ENCODE data around the gene IL17RB. TPM values are rescaled to one million over a fixed set of nuclear protein-coding genes. Genes with fewer than 3 reads are reported as not detected.

IL17RB gene
- total RNA-seq, 1 donor from 2014 or later = 0.54 TPM

- H3K27me3 Mint-ChIP-seq (ENCODE audit: unreplicated experiment) = no peaks in the 10 kb centered on the region
- no peak for DNase-seq (ENCODE audit: extremely low spot score, unreplicated experiment)
- no peaks in the 10 kb centered on the region for H3K9me3 Mint-ChIP-seq (ENCODE audit: unreplicated experiment)
- H3K4me1 Mint-ChIP-seq (ENCODE audit: unreplicated experiment) = peaks cover 21% of the 10 kb centered on the region
- peak overlapping the region; percentile 97 for H3K27ac Mint-ChIP-seq (ENCODE audit: unreplicated experiment)
- H3K36me3 Mint-ChIP-seq (ENCODE audit: unreplicated experiment) = peaks cover 40% of the 10 kb centered on the region
- H3K4me3 Mint-ChIP-seq (ENCODE audit: unreplicated experiment) = peak overlapping the region; percentile 100
- TF ChIP-seq CTCF (IDR thresholded peaks at IDR 0.05) = no peak
These were observed 34.3 kb downstream of the IL17RB start for GRCh38 chr3:53880396-53881345.

GRCh38 chr3:53881691-53882593 lies 35.6 kb downstream of the IL17RB start, which contains the start of gene ACTR8:
Gene ACTR8 (minus strand): TSS chr3:53882152. CDS start chr3:53882101, 51 bp downstream.
- peak; percentile 26 for TF ChIP-seq CTCF (IDR thresholded peaks at IDR 0.05)
- peak within 1 kb of the TSS; percentile 97 for H3K27ac Mint-ChIP-seq (ENCODE audit: unreplicated experiment)
- H3K36me3 Mint-ChIP-seq (ENCODE audit: unreplicated experiment) = peaks cover 34% of the 10 kb centered on the region
- no peaks in the 10 kb centered on the region for H3K9me3 Mint-ChIP-seq (ENCODE audit: unreplicated experiment)
- H3K4me1 Mint-ChIP-seq (ENCODE audit: unreplicated experiment) = peaks cover 21% of the 10 kb centered on the region
- H3K4me3 Mint-ChIP-seq (ENCODE audit: unreplicated experiment) = peak within 1 kb of the TSS; percentile 100
- H3K27me3 Mint-ChIP-seq (ENCODE audit: unreplicated experiment) = no peaks in the 10 kb centered on the region
- peak; percentile 96 for DNase-seq (ENCODE audit: extremely low spot score, unreplicated experiment)

GRCh38 chr3:53883008-53883407 lies 36.6 kb downstream of the IL17RB start:
- no peaks in the 10 kb centered on the region for H3K27me3 Mint-ChIP-seq (ENCODE audit: unreplicated experiment)
- DNase-seq (ENCODE audit: extremely low spot score, unreplicated experiment) = no peak
- peak overlapping the region; percentile 100 for H3K4me3 Mint-ChIP-seq (ENCODE audit: unreplicated experiment)
- H3K27ac Mint-ChIP-seq (ENCODE audit: unreplicated experiment) = peak overlapping the region; percentile 97
- H3K9me3 Mint-ChIP-seq (ENCODE audit: unreplicated experiment) = no peaks in the 10 kb centered on the region
- peaks cover 21% of the 10 kb centered on the region for H3K4me1 Mint-ChIP-seq (ENCODE audit: unreplicated experiment)
- no peak for TF ChIP-seq CTCF (IDR thresholded peaks at IDR 0.05)
- H3K36me3 Mint-ChIP-seq (ENCODE audit: unreplicated experiment) = peaks cover 30% of the 10 kb centered on the region

GRCh38 chr3:53884623-53885022 lies 38.3 kb downstream of the IL17RB start:
- no peak overlapping the region for H3K4me3 Mint-ChIP-seq (ENCODE audit: unreplicated experiment)
- no peaks in the 10 kb centered on the region for H3K9me3 Mint-ChIP-seq (ENCODE audit: unreplicated experiment)
- no peak for TF ChIP-seq CTCF (IDR thresholded peaks at IDR 0.05)
- no peak overlapping the region for H3K27ac Mint-ChIP-seq (ENCODE audit: unreplicated experiment)
- no peak for DNase-seq (ENCODE audit: extremely low spot score, unreplicated experiment)
- no peaks in the 10 kb centered on the region for H3K27me3 Mint-ChIP-seq (ENCODE audit: unreplicated experiment)
- H3K36me3 Mint-ChIP-seq (ENCODE audit: unreplicated experiment) = peaks cover 20% of the 10 kb centered on the region
- peaks cover 22% of the 10 kb centered on the region for H3K4me1 Mint-ChIP-seq (ENCODE audit: unreplicated experiment)
